GM18519 (cell line): Measurements from ENCODE around the gene ZNF638.
"Not testable (repeated sequence)": the region's sequence is repeated elsewhere in the genome, so short reads cannot be mapped to it uniquely, and the experiment has no call there.

ENCODE experiments used
- ATAC-seq: cut with Tn5 transposase; IDR thresholded peaks from one replicate; pipeline ENCODE4 v1.9.1; 2021; ENCODE audit warnings: mild to moderate bottlenecking, moderate library complexity; ENCODE audit not compliant: unreplicated experiment, low FRiP score

The ZNF638 gene

GRCh38 chr2:71393216-71393615 lies 61.6 kb downstream of the ZNF638 start:
- no peak for ATAC-seq

GRCh38 chr2:71395471-71395870 lies 63.9 kb downstream of the ZNF638 start:
- no peak for ATAC-seq

- no peak for ATAC-seq
Observed at GRCh38 chr2:71402427-71402826, 70.8 kb downstream of the ZNF638 start.

GRCh38 chr2:71409611-71410010 lies 78.0 kb downstream of the ZNF638 start:
- ATAC-seq: no peak

- no peak for ATAC-seq
Observed at GRCh38 chr2:71410696-71411095, 79.1 kb downstream of the ZNF638 start.

- not testable (repeated sequence) for ATAC-seq
Observed at GRCh38 chr2:71416866-71417265, 85.3 kb downstream of the ZNF638 start.

DNA sequence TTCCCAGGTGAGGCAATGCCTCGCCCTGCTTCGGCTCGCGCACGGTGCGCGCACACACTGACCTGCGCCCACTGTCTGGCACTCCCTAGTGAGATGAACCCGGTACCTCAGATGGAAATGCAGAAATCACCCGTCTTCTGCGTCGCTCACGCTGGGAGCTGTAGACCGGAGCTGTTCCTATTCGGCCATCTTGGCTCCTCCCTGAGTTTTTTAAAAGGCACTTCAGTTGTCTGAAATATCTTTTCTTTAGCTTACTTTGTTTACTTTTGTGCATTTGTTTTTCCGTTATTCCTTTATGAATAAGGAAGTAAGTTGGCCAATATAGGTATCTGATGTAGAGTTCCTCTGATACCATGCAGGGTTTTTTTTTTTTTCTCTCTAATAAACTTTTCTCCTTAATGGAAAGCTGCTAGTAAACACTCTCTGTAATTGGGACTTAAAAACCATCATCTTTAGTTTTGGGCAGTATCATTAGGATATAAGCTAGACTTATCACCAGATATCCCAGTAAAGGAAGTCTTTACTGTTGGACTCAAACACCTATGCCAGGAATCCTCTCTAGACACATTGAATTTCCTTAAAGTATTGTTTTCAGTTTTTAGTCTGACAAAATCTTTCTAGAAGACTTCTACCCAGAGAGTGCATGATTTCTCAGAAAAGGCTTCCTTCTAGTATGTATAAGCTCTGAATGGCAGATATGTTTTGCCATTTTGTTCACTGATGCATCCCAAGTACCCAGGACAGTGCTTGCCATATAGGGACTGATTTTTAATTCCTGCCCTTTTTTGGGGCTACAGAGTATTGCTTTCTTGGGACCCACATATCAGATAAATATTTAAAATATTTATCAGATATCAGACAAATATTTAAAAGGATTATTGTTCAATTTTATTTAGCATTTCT lies 86.0 kb downstream of the ZNF638 start:
- ATAC-seq: no peak

GRCh38 chr2:71419145-71419544 lies 87.6 kb downstream of the ZNF638 start:
- ATAC-seq: no peak

DNA sequence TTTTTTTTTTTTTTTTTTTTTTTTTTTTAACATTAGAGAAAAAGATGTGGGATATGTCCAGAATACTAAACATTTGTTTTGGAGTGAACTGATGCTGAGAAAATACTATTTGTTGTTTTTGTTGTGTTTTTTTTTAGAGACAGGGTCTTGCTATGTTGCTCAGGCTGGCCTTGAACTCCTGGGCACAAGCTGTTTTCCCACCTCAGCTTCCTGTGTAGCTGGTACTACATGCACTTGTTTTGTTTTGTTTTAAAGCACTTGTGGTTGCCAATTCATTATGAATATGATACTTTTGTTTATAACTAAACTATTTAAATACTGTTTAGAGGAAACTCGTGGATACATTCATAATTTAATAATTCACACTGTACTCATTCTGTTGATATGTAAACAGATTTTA lies 88.4 kb downstream of the ZNF638 start:
- no peak for ATAC-seq

GRCh38 chr2:71422786-71423185 lies 91.2 kb downstream of the ZNF638 start:
- ATAC-seq: no peak

- no peak for ATAC-seq
Observed at GRCh38 chr2:71423817-71424420, 92.3 kb downstream of the ZNF638 start.

- no peak for ATAC-seq
Observed at GRCh38 chr2:71426721-71427120, 95.1 kb downstream of the ZNF638 start.

DNA sequence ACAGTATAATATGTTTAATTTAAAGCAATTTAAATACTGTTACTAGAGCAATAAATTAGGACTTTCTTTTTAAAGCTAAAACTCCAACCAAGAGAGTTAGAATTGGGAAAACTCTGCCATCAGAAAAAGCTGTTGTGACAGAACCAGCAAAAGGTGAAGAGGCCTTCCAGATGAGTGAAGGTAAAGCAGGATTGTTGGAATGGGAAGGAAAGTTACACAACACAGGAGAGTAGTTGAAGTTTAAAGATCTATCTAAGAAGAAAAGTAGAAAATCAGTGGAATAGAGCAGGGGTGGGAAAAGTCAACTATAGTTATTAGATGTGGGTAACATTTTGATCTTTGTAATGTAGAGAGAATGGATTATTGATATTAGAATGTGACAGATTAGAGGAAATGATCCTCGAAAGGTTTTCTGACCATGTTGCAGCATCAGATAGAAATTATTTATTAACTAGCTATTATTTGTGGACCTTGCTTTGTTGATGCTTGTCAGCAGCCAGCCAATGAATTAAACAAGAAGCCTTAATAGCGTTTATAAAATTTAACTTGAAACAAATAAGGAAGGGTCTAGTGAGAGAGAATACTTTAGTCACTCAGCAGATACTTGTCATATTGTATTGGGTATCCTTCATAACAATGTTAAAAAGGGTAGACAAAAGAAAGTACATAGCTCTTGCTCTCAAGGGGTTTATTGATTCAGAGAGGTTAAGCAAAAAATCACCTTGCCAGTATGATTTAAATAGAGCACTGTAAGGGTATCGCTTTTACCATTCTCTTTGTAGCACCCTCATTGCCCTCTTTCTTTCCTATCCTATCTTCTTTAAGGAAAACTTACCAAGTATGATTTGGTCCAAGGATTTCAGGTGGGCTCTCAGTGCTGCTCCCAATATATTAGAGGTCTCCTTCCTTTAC lies 97.1 kb downstream of the ZNF638 start:
- ATAC-seq: no peak

GRCh38 chr2:71445142-71445541 lies 113.6 kb downstream of the ZNF638 start:
- ATAC-seq: not testable (repeated sequence)

DNA sequence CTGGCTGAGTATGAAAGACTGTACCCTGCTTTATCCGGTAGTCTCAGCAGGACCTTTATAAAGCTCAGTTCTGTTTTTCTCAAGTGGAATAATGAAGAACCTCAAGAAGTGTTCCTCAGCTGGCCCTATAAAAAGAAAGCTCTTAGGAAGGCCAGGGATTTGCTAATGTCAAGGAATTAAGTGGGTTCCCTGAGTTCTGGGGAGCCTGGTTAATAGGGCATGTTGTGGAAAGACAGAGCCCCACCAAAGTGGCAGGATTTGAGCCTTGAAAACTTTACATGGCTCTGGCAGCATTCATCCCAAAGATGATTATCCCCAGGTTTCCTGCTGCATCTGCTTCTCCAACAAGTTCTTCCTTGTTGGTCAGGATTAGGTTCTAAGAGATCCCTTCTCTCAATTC lies 114.9 kb downstream of the ZNF638 start:
- ATAC-seq: no peak

DNA sequence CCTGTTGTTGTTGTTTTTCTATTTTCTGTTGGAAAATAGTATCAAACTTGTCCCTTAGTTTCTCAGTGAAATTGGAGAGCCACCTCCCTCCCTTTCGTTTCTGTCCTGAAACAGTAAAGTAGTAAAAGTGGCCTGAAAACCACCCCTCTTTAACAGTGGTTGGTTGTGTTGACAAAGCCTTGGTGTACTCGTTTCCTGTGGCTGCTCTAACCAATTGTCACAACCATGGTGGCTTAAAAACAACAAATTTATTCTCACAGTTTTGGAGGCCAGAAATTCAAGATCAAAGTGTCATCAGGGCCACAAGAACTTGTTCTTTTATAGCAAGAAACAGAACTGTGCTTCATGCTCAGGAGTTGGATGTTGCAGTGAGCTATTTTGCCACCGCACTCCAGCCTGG lies 117.8 kb downstream of the ZNF638 start:
- no peak for ATAC-seq

- ATAC-seq: no peak
Observed at GRCh38 chr2:71451705-71452104, 120.1 kb downstream of the ZNF638 start.

DNA sequence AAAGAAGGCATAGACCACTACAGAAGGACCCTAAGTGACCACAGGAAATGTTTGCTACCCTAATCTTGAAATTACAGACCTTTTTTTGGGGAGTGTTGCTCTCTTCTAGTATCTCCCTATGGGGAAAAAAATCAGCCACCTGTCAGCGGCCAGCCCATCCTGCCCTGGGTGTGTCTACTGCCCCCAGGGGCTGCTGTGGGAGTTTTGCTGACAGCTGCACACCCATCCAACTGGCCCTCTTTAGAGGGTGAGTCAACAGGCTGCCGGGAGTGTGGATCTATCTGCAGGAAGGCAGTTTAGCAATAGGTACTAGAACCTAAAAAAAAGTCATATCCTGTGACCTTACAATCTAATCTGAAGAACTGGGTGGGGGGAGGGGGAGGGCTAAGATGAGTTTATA lies 121.0 kb downstream of the ZNF638 start:
- ATAC-seq: no peak

- ATAC-seq: no peak
Observed at GRCh38 chr2:71453404-71454220, 122.0 kb downstream of the ZNF638 start, which contains the start of gene DYSF. Gene DYSF, plus strand, starts transcription at chr2:71453561.
